BLaER1 (cell line): ENCODE results near the gene PTPRJ.
"Not testable (repeated sequence)": the region's sequence is repeated elsewhere in the genome, so short reads cannot be mapped to it uniquely, and the experiment has no call there.

ENCODE experiments used
- H3K27ac ChIP-seq: shearing (Covaris generic); formaldehyde crosslinking; 2 replicates; pipeline ENCODE4 v1.8.1; 2022
- H3K27me3 ChIP-seq: shearing (Covaris generic); formaldehyde crosslinking; 2 replicates; pipeline ENCODE4 v1.8.1; 2022
- H3K36me3 ChIP-seq: shearing (Covaris generic); formaldehyde crosslinking; 2 replicates; pipeline ENCODE4 v1.8.1; 2022
- H3K4me1 ChIP-seq: shearing (Covaris generic); formaldehyde crosslinking; 2 replicates; pipeline ENCODE4 v1.8.1; 2022
- H3K4me2 ChIP-seq: shearing (Covaris generic); formaldehyde crosslinking; 2 replicates; pipeline ENCODE4 v1.8.1; 2022
- H3K4me3 ChIP-seq: shearing (Covaris generic); formaldehyde crosslinking; 2 replicates; pipeline ENCODE4 v1.8.1; 2022
- H3K9ac ChIP-seq: shearing (Covaris generic); formaldehyde crosslinking; 2 replicates; pipeline ENCODE4 v1.8.1; 2022
- H3K9me3 ChIP-seq: shearing (Covaris generic); formaldehyde crosslinking; 2 replicates; pipeline ENCODE4 v1.8.1; 2022
- H4K20me1 ChIP-seq: shearing (Covaris generic); formaldehyde crosslinking; 2 replicates; pipeline ENCODE4 v1.8.1; 2022
- Cebpa-rat ChIP-seq: shearing (Covaris generic); IDR thresholded peaks from 2 replicates; pipeline ENCODE4 v1.8.1; 2022

Gene PTPRJ

GRCh38 chr11:47946682-47947559 is 33.4 kb upstream of the PTPRJ start:
- no peak overlapping the region for H3K4me3 ChIP-seq
- no peaks in the 10 kb centered on the region for H4K20me1 ChIP-seq
- H3K4me2 ChIP-seq: no peak overlapping the region
- H3K36me3 ChIP-seq: no peaks in the 10 kb centered on the region
- H3K9ac ChIP-seq: no peak overlapping the region
- H3K9me3 ChIP-seq: no peaks in the 10 kb centered on the region
- TF ChIP-seq Cebpa-rat: no peak
- no peaks in the 10 kb centered on the region for H3K27me3 ChIP-seq
- no peak overlapping the region for H3K27ac ChIP-seq
- H3K4me1 ChIP-seq: peaks cover 33% of the 10 kb centered on the region

GRCh38 chr11:47948137-47948536 is 32.2 kb upstream of the PTPRJ start:
- no peaks in the 10 kb centered on the region for H4K20me1 ChIP-seq
- no peak for TF ChIP-seq Cebpa-rat
- peaks cover 33% of the 10 kb centered on the region for H3K4me1 ChIP-seq
- H3K9me3 ChIP-seq: no peaks in the 10 kb centered on the region
- no peak overlapping the region for H3K27ac ChIP-seq
- H3K27me3 ChIP-seq: no peaks in the 10 kb centered on the region
- H3K4me2 ChIP-seq: no peak overlapping the region
- no peaks in the 10 kb centered on the region for H3K36me3 ChIP-seq
- no peak overlapping the region for H3K9ac ChIP-seq
- no peak overlapping the region for H3K4me3 ChIP-seq

DNA sequence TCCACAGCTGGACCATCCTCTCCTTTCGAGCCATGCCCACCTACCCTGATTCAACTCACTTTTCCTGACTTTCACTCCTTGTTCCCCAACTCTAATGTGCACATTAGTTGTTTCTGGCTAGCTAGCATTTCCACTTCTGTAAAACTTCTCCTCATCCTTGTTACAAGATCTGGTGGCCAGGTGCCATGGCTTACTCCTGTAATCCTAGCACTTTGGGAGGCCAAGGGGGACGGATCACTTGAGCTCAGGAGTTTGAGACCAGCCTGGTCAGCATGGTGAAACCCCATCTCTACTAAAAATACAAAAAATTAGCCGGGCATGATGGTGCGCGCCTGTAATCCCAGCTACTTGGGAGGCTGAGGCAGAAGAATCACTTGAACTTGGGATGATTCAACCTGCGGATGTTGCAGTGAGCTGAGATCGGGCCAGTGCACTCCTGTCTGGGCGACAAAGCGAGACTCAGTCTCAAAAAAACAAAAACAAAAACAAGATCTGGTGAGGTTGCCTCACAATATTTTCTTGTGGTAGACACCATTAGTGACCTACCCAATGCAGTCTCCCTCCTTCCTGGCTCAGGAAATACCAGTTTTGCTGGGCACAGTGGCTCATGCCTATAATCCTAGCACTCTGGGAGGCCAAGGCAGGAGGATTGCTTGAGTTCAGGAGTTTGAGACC is 31.2 kb upstream of the PTPRJ start:
- Histone ChIP-seq H3K4me1 (peaks cover 33% of the 10 kb centered on the region), H3K4me2 (peak overlapping the region; percentile 72)
- not testable (repeated sequence) for H3K27me3 ChIP-seq, H3K4me3 ChIP-seq, H3K9me3 ChIP-seq, H3K36me3 ChIP-seq, H3K27ac ChIP-seq, H4K20me1 ChIP-seq, H3K9ac ChIP-seq

DNA sequence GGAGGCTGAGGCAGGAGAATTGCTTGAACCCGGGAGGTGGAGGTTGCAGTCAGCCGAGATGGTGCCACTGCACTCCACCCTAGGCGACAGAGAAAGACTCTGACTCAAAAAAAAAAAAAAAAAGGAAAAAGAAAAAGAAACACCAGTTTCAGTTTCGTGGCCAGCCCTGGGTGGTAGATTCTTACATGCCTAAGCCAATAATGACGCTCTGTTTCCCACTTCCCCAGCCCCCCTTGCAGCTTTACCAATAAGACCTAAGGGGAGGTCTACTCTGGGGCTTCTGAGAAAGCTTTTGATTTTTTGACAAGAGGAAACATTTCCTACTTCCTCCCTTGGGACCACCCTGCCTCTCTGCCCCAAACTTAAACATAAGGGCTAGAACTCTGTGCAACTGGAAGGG is 30.0 kb upstream of the PTPRJ start:
- H3K36me3 ChIP-seq: no peaks in the 10 kb centered on the region
- no peaks in the 10 kb centered on the region for H4K20me1 ChIP-seq
- no peak overlapping the region for H3K27ac ChIP-seq
- H3K4me3 ChIP-seq: no peak overlapping the region
- H3K9me3 ChIP-seq: no peaks in the 10 kb centered on the region
- no peak for TF ChIP-seq Cebpa-rat
- H3K4me2 ChIP-seq: peak overlapping the region; percentile 72
- H3K9ac ChIP-seq: no peak overlapping the region
- H3K27me3 ChIP-seq: no peaks in the 10 kb centered on the region
- H3K4me1 ChIP-seq: peaks cover 33% of the 10 kb centered on the region

DNA sequence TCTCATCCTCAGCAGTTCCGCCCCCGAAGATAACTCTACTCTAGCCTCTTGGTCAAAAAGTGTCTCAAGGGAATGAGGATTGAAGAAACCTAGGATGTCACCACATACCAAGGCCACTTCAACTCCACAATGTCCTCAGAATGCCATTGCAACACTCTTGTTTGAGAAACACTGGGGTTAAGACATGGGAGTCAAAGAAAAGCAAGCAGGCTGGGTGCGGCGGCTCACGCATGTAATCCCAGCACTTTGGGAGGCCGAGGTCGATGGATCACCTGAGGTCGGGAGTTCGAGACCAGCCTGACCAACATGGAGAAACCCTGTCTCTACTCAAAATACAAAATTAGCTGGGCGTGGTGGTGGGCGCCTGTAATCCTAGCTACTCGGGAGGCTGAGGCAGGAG is 28.9 kb upstream of the PTPRJ start:
- H3K4me3 ChIP-seq, H3K27me3 ChIP-seq, H3K36me3 ChIP-seq, H3K27ac ChIP-seq, H4K20me1 ChIP-seq, H3K9me3 ChIP-seq, H3K9ac ChIP-seq: not testable (repeated sequence)
- Histone ChIP-seq H3K4me1 (peaks cover 33% of the 10 kb centered on the region), H3K4me2 (peak overlapping the region; percentile 72)

GRCh38 chr11:47955061-47955755 is 25.2 kb upstream of the PTPRJ start:
- H4K20me1 ChIP-seq: no peaks in the 10 kb centered on the region
- H3K9ac ChIP-seq: no peak overlapping the region
- H3K27me3 ChIP-seq: no peaks in the 10 kb centered on the region
- H3K9me3 ChIP-seq: no peaks in the 10 kb centered on the region
- no peak overlapping the region for H3K27ac ChIP-seq
- H3K36me3 ChIP-seq: no peaks in the 10 kb centered on the region
- peaks cover 14% of the 10 kb centered on the region for H3K4me1 ChIP-seq
- no peak for TF ChIP-seq Cebpa-rat
- H3K4me2 ChIP-seq: no peak overlapping the region
- no peak overlapping the region for H3K4me3 ChIP-seq

GRCh38 chr11:47960015-47960414 is 20.3 kb upstream of the PTPRJ start:
- H3K9ac ChIP-seq: no peak overlapping the region
- no peaks in the 10 kb centered on the region for H3K36me3 ChIP-seq
- no peak overlapping the region for H3K4me2 ChIP-seq
- H3K4me1 ChIP-seq: no peaks in the 10 kb centered on the region
- no peak overlapping the region for H3K4me3 ChIP-seq
- H3K27ac ChIP-seq: no peak overlapping the region
- H4K20me1 ChIP-seq: no peaks in the 10 kb centered on the region
- TF ChIP-seq Cebpa-rat: no peak
- H3K27me3 ChIP-seq: no peaks in the 10 kb centered on the region
- no peaks in the 10 kb centered on the region for H3K9me3 ChIP-seq

- no peaks in the 10 kb centered on the region for H3K4me1 ChIP-seq
- H3K4me2 ChIP-seq: no peak overlapping the region
- H3K36me3 ChIP-seq: no peaks in the 10 kb centered on the region
- H3K27me3 ChIP-seq: no peaks in the 10 kb centered on the region
- no peak for TF ChIP-seq Cebpa-rat
- no peak overlapping the region for H3K27ac ChIP-seq
- no peaks in the 10 kb centered on the region for H3K9me3 ChIP-seq
- H3K4me3 ChIP-seq: no peak overlapping the region
- H4K20me1 ChIP-seq: no peaks in the 10 kb centered on the region
- H3K9ac ChIP-seq: no peak overlapping the region
These were observed 19.0 kb upstream of the PTPRJ start for GRCh38 chr11:47961383-47961782.

- no peaks in the 10 kb centered on the region for H3K4me1 ChIP-seq
- H3K9me3 ChIP-seq: no peaks in the 10 kb centered on the region
- no peak for TF ChIP-seq Cebpa-rat
- no peak overlapping the region for H3K9ac ChIP-seq
- no peaks in the 10 kb centered on the region for H3K27me3 ChIP-seq
- H3K4me3 ChIP-seq: no peak overlapping the region
- no peak overlapping the region for H3K27ac ChIP-seq
- no peak overlapping the region for H3K4me2 ChIP-seq
- no peaks in the 10 kb centered on the region for H3K36me3 ChIP-seq
- H4K20me1 ChIP-seq: no peaks in the 10 kb centered on the region
These were observed 15.8 kb upstream of the PTPRJ start for GRCh38 chr11:47964546-47964945.
